Right atrium auricular region (tissue), 2 donors: ENCODE measurements around the gene CTNNBIP1. TPM values are rescaled to one million over a fixed set of nuclear protein-coding genes. Genes with fewer than 3 reads are reported as not detected.

ENCODE experiments used
- DNase-seq: peaks from one replicate; pipeline ENCODE4 v3.0.0-alpha.2; 2019; ENCODE audit warnings: low spot score
- H3K27ac ChIP-seq, 2 donors: fragments of 200-600 bp; sonication (generic); 1 replicate in 1 of 2; 2 replicates in 1 of 2; pipeline ENCODE4 v1.5.1; 2016 to 2019
- H3K27me3 ChIP-seq, 2 donors: fragments of 200-600 bp; sonication (generic); one replicate each; pipeline versions ENCODE4 v1.5.1 to v1.6.0; 2017 to 2019
- H3K36me3 ChIP-seq: fragments of 200-600 bp; sonication (generic); one replicate; pipeline ENCODE4 v1.5.1; 2016
- H3K4me1 ChIP-seq, 2 donors: fragments of 200-600 bp; sonication (generic); one replicate each; pipeline versions ENCODE4 v1.5.1 to v1.6.0; 2017 to 2019
- H3K4me3 ChIP-seq, 2 donors: fragments of 200-600 bp; sonication (generic); 1 replicate in 1 of 2; 2 replicates in 1 of 2; pipeline ENCODE4 v1.5.1; 2017 to 2019; ENCODE audit warnings: mild to moderate bottlenecking in 1 of 2, moderate library complexity in 1 of 2
- H3K9me3 ChIP-seq, 2 donors: fragments of 200-600 bp; sonication (generic); one replicate each; pipeline ENCODE4 v1.5.1; 2019
- CTCF ChIP-seq, 2 donors: fragments of 200-600 bp; sonication (generic); IDR thresholded peaks; one replicate each; pipeline ENCODE4 v1.5.1; 2019; ENCODE audit warnings: antibody characterized with exemption in 2 of 2
- total RNA-seq, 2 donors: library from RNA; depleted of rRNA; stranded (reverse); fragments of >200 nt; gene quantifications; one replicate each; pipeline ENCODE4 v1.1.0, GENCODE V29; 2016

CTNNBIP1 gene
- total RNA-seq: 10 to 100 TPM; 22.3 to 31.9 TPM

- TF ChIP-seq CTCF (IDR thresholded peaks at IDR 0.05): no peak
- Histone ChIP-seq H3K4me1 (peaks cover 0 to 25% of the 10 kb centered on the region in 2 donors), H3K27me3 (no peaks in the 10 kb centered on the region), H3K9me3 (no peaks in the 10 kb centered on the region), H3K4me3 (peak within 1 kb of the TSS; percentile 81 to 89), H3K36me3 (no peaks in the 10 kb centered on the region), H3K27ac (peak within 1 kb of the TSS; percentile 91 to 94)
- DNase-seq: no peak
These were observed at the start of gene CTNNBIP1 for GRCh38 chr1:9910076-9910422. CTNNBIP1 (minus strand) TSS chr1:9910269; CDS start chr1:9872064, 38,205 bp downstream.

GRCh38 chr1:9957726-9958125 lies 47.7 kb upstream of the CTNNBIP1 start:
- H3K9me3 ChIP-seq: no peaks in the 10 kb centered on the region
- no peak for TF ChIP-seq CTCF (IDR thresholded peaks at IDR 0.05)
- no peak overlapping the region for H3K4me3 ChIP-seq
- no peak for DNase-seq
- H3K27ac ChIP-seq: no peak overlapping the region
- H3K36me3 ChIP-seq: no peaks in the 10 kb centered on the region
- no peaks in the 10 kb centered on the region for H3K27me3 ChIP-seq
- H3K4me1 ChIP-seq: no peaks in the 10 kb centered on the region

GRCh38 chr1:9946315-9946714 lies 36.2 kb upstream of the CTNNBIP1 start:
- H3K9me3 ChIP-seq: no peaks in the 10 kb centered on the region
- no peak overlapping the region for H3K4me3 ChIP-seq
- no peak overlapping the region for H3K27ac ChIP-seq
- no peak for DNase-seq
- H3K27me3 ChIP-seq: no peaks in the 10 kb centered on the region
- no peaks in the 10 kb centered on the region for H3K36me3 ChIP-seq
- H3K4me1 ChIP-seq: peaks cover 0 to 30% of the 10 kb centered on the region in 2 donors
- TF ChIP-seq CTCF (IDR thresholded peaks at IDR 0.05): no peak

- peak within 1 kb of the TSS; percentile 92 to 94 for H3K27ac ChIP-seq
These were observed 33.1 kb upstream of the CTNNBIP1 start, which contains the start of the genes LZIC and NMNAT1 for GRCh38 chr1:9942939-9943788. LZIC (minus strand) TSS chr1:9943391; CDS start chr1:9936619, 6,772 bp downstream. NMNAT1 (plus strand) TSS chr1:9943475; CDS start chr1:9972074, 28,599 bp downstream.

GRCh38 chr1:9942399-9942938 lies 32.4 kb upstream of the CTNNBIP1 start:
- no peaks in the 10 kb centered on the region for H3K27me3 ChIP-seq
- no peaks in the 10 kb centered on the region for H3K9me3 ChIP-seq
- peak overlapping the region; percentile 68 to 83 for H3K4me3 ChIP-seq
- peak overlapping the region; percentile 92 to 94 for H3K27ac ChIP-seq
- peak in 1 of 2 donors; percentile 52 for TF ChIP-seq CTCF (IDR thresholded peaks at IDR 0.05)
- peaks cover 0 to 22% of the 10 kb centered on the region in 2 donors for H3K4me1 ChIP-seq
- no peaks in the 10 kb centered on the region for H3K36me3 ChIP-seq
- no peak for DNase-seq

More at GRCh38 chr1:9942939-9943788, 33.1 kb upstream of the CTNNBIP1 start, which contains the start of the genes LZIC and NMNAT1:
- DNase-seq: peak; percentile 94
- peak within 1 kb of the TSS; percentile 68 to 83 for H3K4me3 ChIP-seq
- TF ChIP-seq CTCF (IDR thresholded peaks at IDR 0.05): peak in 1 of 2 donors; percentile 29
- no peaks in the 10 kb centered on the region for H3K27me3 ChIP-seq
- H3K4me1 ChIP-seq: peaks cover 0 to 22% of the 10 kb centered on the region in 2 donors
- no peaks in the 10 kb centered on the region for H3K9me3 ChIP-seq
- no peaks in the 10 kb centered on the region for H3K36me3 ChIP-seq
